ENCODE measurements around the gene ODF2. TPM values are rescaled to one million over a fixed set of nuclear protein-coding genes. Genes with fewer than 3 reads are reported as not detected.
"Not testable (repeated sequence)": the region's sequence is repeated elsewhere in the genome, so short reads cannot be mapped to it uniquely, and the experiment has no call there.

Gene ODF2
- total and polyA plus RNA-seq, 2 of the 13 experiments (the other 11 are each of a cell fraction or from before 2014, with no cell fraction given) = 9.8 to 31.3 TPM

DNA sequence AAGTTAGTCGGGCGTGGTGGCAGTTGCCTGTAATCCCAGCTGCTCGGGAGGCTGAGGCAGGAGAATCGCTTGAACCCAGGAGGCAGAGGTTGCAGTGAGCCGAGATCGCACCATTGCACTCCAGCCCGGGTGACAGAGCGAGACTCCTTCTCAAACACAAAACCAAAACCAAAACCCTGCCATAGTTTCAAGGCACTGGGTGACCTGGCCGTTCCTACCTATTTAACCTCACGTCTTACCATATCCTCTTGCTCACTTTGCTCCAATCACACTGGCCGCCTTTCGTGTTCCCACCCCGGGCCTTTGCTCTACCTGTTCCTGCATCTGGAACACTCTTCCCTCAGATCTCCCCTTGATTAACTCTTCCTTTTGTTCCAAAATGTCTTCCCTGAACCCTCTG is 42.1 kb upstream of the ODF2 start:
- H3K9ac ChIP-seq (ENCODE audit: insufficient read depth, low read depth, low read length); H3K36me3 ChIP-seq (replicated peaks in 1 of 2; ENCODE audit: control insufficient read depth in 1 of 2, insufficient read depth in 2 of 2, low read length in 2 of 2); H4K20me1 ChIP-seq (ENCODE audit: insufficient read depth, low read length); H2AFZ ChIP-seq (ENCODE audit: low read length); H3K9me3 ChIP-seq (ENCODE audit: low read length); FAIRE-seq; H3K27me3 ChIP-seq (ENCODE audit: control insufficient read depth in 1 of 2, insufficient read depth in 2 of 2, low read length in 2 of 2); H3K4me3 ChIP-seq (replicated peaks in 1 of 3; ENCODE audit: insufficient read depth in 1 of 3, low read depth in 2 of 3, low read length in 3 of 3); DNase-seq (ENCODE audit: low spot score); POLR2A ChIA-PET; BruUV-seq (replicated peaks); H3K79me2 ChIP-seq (ENCODE audit: insufficient read depth, low read length); H3K27ac ChIP-seq (ENCODE audit: extremely low read length, insufficient read depth, low read length); ATAC-seq: not testable (repeated sequence)
- H3K4me2 ChIP-seq (ENCODE audit: low read depth, low read length) = peak overlapping the region; percentile 14; the same call in 1 of the 2 replicates
- CTCF ChIA-PET (ENCODE audit: low intra/inter-chr PET ratio, low total read pairs) = interaction anchor here (1.8 kb wide), 1 partner anchor 51 kb away, joined by 9 read pairs; no protein-coding TSS in a partner anchor
- in situ Hi-C loops (cut with HindIII; ENCODE audit: extremely low pct_ligation_motif_present, low pct_unique_long_range_greater_than_20kb) = loop anchor here (5.0 kb wide), 2 partner anchors 51 to 116 kb away; no protein-coding TSS in a partner anchor
- H3K4me1 ChIP-seq (ENCODE audit: insufficient read depth, low read length) = peaks cover 38% of the 10 kb centered on the region
- WGBS (ENCODE audit: low lambda C conversion rate) = 22% methylated on average over 6 of the region's 13 CpGs
- intact Hi-C loops (cut with micrococcal nuclease; ENCODE audit: unreplicated experiment) = loop anchor here (2.0 to 5.0 kb wide), 2 partner anchors 43 to 116 kb away; partner anchors contain the start of gene URM1

DNA sequence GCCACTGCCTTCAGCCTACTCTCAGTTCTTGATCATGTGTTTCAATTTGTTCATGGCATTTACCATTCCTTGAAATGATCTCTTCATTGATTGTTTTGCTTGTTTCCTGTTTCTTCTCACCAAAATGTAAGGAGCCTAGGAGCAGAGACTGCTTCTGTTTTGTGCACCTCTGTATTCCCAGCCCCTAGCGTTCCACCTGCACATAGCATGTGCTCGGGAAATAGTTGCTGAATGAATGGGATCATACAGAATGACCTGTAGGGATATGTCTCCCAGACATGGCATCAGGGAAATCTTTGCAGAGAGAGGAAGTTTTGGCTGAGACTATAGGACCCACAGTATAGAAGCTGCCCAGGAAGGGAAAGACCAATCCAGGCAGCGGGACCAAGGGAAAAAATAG is 41.3 kb upstream of the ODF2 start:
- in situ Hi-C loops (cut with HindIII; ENCODE audit: extremely low pct_ligation_motif_present, low pct_unique_long_range_greater_than_20kb) = loop anchor here (5.0 kb wide), 2 partner anchors 52 to 117 kb away; no protein-coding TSS in a partner anchor
- peak; percentile 54 for FAIRE-seq
- 0% methylated on average over 3 of the region's 3 CpGs for WGBS (ENCODE audit: low lambda C conversion rate)

More for the DNA sequence above, 41.3 kb upstream of the ODF2 start:
- DNase-seq (ENCODE audit: low spot score) (peak; percentile 50), ATAC-seq (peak; percentile 73)
- Histone ChIP-seq H3K36me3 (replicated peaks in 1 of 2; ENCODE audit: control insufficient read depth in 1 of 2, insufficient read depth in 2 of 2, low read length in 2 of 2) (no peaks in the 10 kb centered on the region), H2AFZ (ENCODE audit: low read length) (no peak overlapping the region), H3K27me3 (ENCODE audit: control insufficient read depth in 1 of 2, insufficient read depth in 2 of 2, low read length in 2 of 2) (peaks cover 2 to 6% of the 10 kb centered on the region in 2 experiments; a peak in 3 of 5 replicates), H3K4me2 (ENCODE audit: low read depth, low read length) (no peak overlapping the region), H3K79me2 (ENCODE audit: insufficient read depth, low read length) (no peaks in the 10 kb centered on the region), H3K27ac (ENCODE audit: extremely low read length, insufficient read depth, low read length) (no peak overlapping the region), H3K4me1 (ENCODE audit: insufficient read depth, low read length) (peaks cover 38% of the 10 kb centered on the region), H3K9me3 (ENCODE audit: low read length) (no peaks in the 10 kb centered on the region), H3K9ac (ENCODE audit: insufficient read depth, low read depth, low read length) (no peak overlapping the region), H3K4me3 (replicated peaks in 1 of 3; ENCODE audit: insufficient read depth in 1 of 3, low read depth in 2 of 3, low read length in 3 of 3) (no peak overlapping the region), H4K20me1 (ENCODE audit: insufficient read depth, low read length) (no peaks in the 10 kb centered on the region)
- no TSS peak for BruUV-seq (replicated peaks)
- intact Hi-C loops (cut with micrococcal nuclease; ENCODE audit: unreplicated experiment) = loop anchor here (5.0 kb wide), 1 partner anchor 117 kb away; no protein-coding TSS in a partner anchor
- ChIA-PET POLR2A (no interaction called here), CTCF (ENCODE audit: low intra/inter-chr PET ratio, low total read pairs) (interaction anchor here (1.8 kb wide), 1 partner anchor 52 kb away, joined by 9 read pairs; no protein-coding TSS in a partner anchor)
- TF ChIP-seq, protein P1, sequence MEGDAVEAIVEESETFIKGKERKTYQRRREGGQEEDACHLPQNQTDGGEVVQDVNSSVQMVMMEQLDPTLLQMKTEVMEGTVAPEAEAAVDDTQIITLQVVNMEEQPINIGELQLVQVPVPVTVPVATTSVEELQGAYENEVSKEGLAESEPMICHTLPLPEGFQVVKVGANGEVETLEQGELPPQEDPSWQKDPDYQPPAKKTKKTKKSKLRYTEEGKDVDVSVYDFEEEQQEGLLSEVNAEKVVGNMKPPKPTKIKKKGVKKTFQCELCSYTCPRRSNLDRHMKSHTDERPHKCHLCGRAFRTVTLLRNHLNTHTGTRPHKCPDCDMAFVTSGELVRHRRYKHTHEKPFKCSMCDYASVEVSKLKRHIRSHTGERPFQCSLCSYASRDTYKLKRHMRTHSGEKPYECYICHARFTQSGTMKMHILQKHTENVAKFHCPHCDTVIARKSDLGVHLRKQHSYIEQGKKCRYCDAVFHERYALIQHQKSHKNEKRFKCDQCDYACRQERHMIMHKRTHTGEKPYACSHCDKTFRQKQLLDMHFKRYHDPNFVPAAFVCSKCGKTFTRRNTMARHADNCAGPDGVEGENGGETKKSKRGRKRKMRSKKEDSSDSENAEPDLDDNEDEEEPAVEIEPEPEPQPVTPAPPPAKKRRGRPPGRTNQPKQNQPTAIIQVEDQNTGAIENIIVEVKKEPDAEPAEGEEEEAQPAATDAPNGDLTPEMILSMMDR (CRISPR knock-in tag; IDR thresholded peaks at IDR 0.05) = peak; percentile 51
- TF ChIP-seq SOX13 (IDR thresholded peaks at IDR 0.05) (no peak), SOX13 (CRISPR knock-in tag; conservative IDR thresholded peaks at IDR 0.05 in 1 of 2, IDR thresholded peaks at IDR 0.05 in 1 of 2) (no peak), TBX2 (CRISPR knock-in tag; IDR thresholded peaks at IDR 0.05; ENCODE audit: borderline replicate concordance) (0 out of 2 replicates have a peak, but pooled peaks have one; percentile 25), IRF2 (CRISPR knock-in tag; IDR thresholded peaks at IDR 0.05) (0 out of 2 replicates have a peak, but pooled peaks have one; percentile 23)

All from HepG2 (cell line).